ENCODE results near the gene RHBDF1.

RHBDF1 gene

DNA sequence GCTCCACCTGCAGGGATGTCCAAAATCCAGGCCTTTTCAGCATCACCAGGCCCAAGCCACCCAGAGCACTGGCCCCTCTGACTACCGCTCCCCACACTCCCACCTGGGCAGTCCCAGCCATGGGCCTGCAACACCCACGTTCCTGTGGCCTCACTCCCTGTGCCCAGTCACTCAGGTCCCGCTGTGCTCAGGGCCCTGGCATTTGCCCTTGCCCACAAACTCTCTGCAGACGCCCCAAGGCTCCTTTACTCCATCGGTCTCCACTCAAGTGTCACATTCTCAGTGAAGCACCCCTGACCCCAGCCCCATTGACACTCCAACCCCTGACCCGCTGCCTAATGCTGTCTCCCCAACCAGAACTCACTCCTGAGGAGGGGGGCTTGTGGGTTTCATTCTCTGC is 29.2 kb upstream of the RHBDF1 start:
- in situ Hi-C loops (cut with HindIII; ENCODE audit: low pct_ligation_motif_present, low sequenced_read_pairs), result no loop called here
- H3K4me3 ChIP-seq (ENCODE audit: low read depth, low read length), result no peak overlapping the region
- peaks cover 2% of the 10 kb centered on the region for H3K36me3 ChIP-seq (replicated peaks)
- TF ChIP-seq CTCF (IDR thresholded peaks at IDR 0.05; ENCODE audit: low read depth, low read length, missing control alignments), result no peak
- H3K27me3 ChIP-seq (replicated peaks), result no peaks in the 10 kb centered on the region
- no peak overlapping the region for H3K27ac ChIP-seq
- no peak for DNase-seq

- DNase-seq, result no peak
- Histone ChIP-seq H3K27ac (no peak overlapping the region), H3K27me3 (replicated peaks) (no peaks in the 10 kb centered on the region), H3K36me3 (replicated peaks) (peaks cover 2% of the 10 kb centered on the region), H3K4me3 (ENCODE audit: low read depth, low read length) (no peak overlapping the region)
- no peak for TF ChIP-seq CTCF (IDR thresholded peaks at IDR 0.05; ENCODE audit: low read depth, low read length, missing control alignments)
- in situ Hi-C loops (cut with HindIII; ENCODE audit: low pct_ligation_motif_present, low sequenced_read_pairs), result no loop called here
Measured at GRCh38 chr16:100989-101388, 28.6 kb upstream of the RHBDF1 start.

GRCh38 chr16:97822-98221 is 25.4 kb upstream of the RHBDF1 start:
- in situ Hi-C loops (cut with HindIII; ENCODE audit: low pct_ligation_motif_present, low sequenced_read_pairs), result no loop called here
- TF ChIP-seq CTCF (IDR thresholded peaks at IDR 0.05; ENCODE audit: low read depth, low read length, missing control alignments), result no peak
- DNase-seq, result peak; percentile 43

GRCh38 chr16:96935-97381 is 24.5 kb upstream of the RHBDF1 start:
- H3K27me3 ChIP-seq (replicated peaks), result no peaks in the 10 kb centered on the region
- in situ Hi-C loops (cut with HindIII; ENCODE audit: low pct_ligation_motif_present, low sequenced_read_pairs), result no loop called here
- peak; percentile 74 for DNase-seq
- H3K27ac ChIP-seq, result no peak overlapping the region
- H3K4me3 ChIP-seq (ENCODE audit: low read depth, low read length), result no peak overlapping the region
- H3K36me3 ChIP-seq (replicated peaks), result peaks cover 12% of the 10 kb centered on the region
- TF ChIP-seq CTCF (IDR thresholded peaks at IDR 0.05; ENCODE audit: low read depth, low read length, missing control alignments), result peak; percentile 100

More at GRCh38 chr16:97822-98221, 25.4 kb upstream of the RHBDF1 start:
- Histone ChIP-seq H3K4me3 (ENCODE audit: low read depth, low read length) (no peak overlapping the region), H3K27me3 (replicated peaks) (no peaks in the 10 kb centered on the region), H3K36me3 (replicated peaks) (peaks cover 3% of the 10 kb centered on the region), H3K27ac (no peak overlapping the region)

DNA sequence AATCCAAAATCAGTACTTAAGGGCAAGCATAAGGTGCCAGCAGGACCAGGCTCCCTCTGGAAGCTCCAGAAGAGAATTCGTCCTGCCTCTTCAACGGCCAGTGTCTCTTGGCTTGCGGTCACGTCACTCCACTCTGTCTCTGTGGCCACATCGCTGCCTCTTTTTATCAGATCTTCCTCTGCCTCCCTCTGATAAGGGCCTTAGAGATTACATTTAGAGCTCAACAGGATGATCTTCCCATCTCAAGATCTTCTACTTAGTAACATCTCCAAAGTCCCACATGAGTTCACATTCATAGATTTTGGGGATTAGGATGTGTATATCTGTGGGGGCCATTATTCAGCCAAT is 22.5 kb upstream of the RHBDF1 start:
- peaks cover 17% of the 10 kb centered on the region for H3K36me3 ChIP-seq (replicated peaks)
- no peak overlapping the region for H3K27ac ChIP-seq
- TF ChIP-seq CTCF (IDR thresholded peaks at IDR 0.05; ENCODE audit: low read depth, low read length, missing control alignments), result no peak
- no peak overlapping the region for H3K4me3 ChIP-seq (ENCODE audit: low read depth, low read length)
- in situ Hi-C loops (cut with HindIII; ENCODE audit: low pct_ligation_motif_present, low sequenced_read_pairs), result no loop called here
- DNase-seq, result no peak
- H3K27me3 ChIP-seq (replicated peaks), result no peaks in the 10 kb centered on the region

Data from brain microvascular endothelial cell (primary cell).